ENCODE measurements around the gene ALDH2. TPM values are rescaled to one million over a fixed set of nuclear protein-coding genes. Genes with fewer than 3 reads are reported as not detected.

ALDH2 gene
- total and polyA plus RNA-seq, 10 of the 15 experiments (the other 5 are each of a cell fraction or from before 2014, with no cell fraction given), result 1.4 to 16.4 (median 8.7) TPM

DNA sequence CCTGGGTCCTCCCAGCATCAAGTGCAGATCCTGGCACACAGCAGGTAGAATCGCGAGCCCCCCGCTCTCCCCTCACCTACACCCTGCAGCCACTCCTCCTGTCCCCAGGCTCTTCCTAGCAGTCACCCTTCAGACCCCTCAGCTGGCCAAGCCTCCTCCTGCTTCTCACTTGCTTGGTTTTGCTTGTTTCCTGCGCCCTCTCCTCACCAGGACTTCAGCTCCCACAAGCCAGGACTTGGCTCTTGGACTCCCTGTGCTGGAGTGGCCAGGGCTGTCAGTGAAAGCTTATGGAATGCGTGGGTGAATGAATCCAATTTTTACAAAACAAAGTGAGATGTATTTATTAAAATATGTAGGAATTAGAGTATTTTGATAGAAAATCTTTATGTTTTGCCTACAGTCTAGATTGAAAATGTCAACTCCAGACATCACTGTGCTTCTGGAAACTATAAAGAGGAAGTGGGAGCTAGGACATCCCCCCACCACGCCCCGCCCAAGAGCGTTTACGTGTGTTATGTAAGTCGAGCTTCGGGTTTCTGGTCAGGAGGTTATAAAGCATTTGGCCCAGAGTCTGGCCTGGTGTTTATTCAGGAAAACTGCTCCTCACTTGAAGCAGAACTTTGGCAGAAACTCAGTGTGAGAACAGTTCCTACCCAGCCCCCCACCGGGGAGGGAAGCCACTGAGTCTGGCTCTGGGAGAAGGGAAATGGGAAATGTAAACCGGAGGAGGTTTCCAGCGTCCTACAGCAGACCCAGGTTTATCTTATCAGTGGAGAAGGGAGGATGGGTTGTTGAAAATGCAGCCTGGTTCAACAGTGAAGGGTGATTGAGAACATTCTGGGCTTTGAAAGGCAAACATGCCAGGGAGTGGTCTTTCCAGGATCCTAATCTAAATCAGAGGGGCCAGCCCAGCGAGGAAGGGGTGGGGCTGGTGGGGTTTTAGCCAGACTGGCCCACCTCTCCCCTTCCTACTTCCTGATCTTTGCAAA lies 8.8 kb downstream of the ALDH2 start:
- H3K9me3 ChIP-seq (replicated peaks; ENCODE audit: control insufficient read depth, insufficient read depth, low read length), result no peaks in the 10 kb centered on the region
- TSS peak; percentile 96 for BruUV-seq (replicated peaks)
- ChIA-PET POLR2A (interaction anchor here (0.6 to 4.3 kb wide), 6 partner anchors 9 to 1362 kb away, joined by 3 to 46 read pairs (median 3); partner anchors contain the start of gene ALDH2), SMC1A (ENCODE audit: uncharacterized antibody, unreplicated experiment) (interaction anchor here (0.9 to 4.2 kb wide), 8 partner anchors 9 to 39 kb away, joined by 3 to 40 read pairs (median 6); partner anchors contain the start of gene ALDH2), RAD21 (ENCODE audit: unreplicated experiment) (interaction anchor here (1.0 to 3.1 kb wide), 8 partner anchors 11 to 324 kb away, joined by 3 to 25 read pairs (median 6); no protein-coding TSS in a partner anchor), CTCF (interaction anchor here (0.6 to 3.1 kb wide), 11 partner anchors 10 to 380 kb away, joined by 3 to 16 read pairs (median 4); partner anchors contain the start of genes ACAD10 and BRAP)
- FAIRE-seq (peak; percentile 91), DNase-seq (ENCODE audit: low read depth, low spot score) (peak; percentile 70), ATAC-seq (peak; percentile 91)
- H3K79me2 ChIP-seq (ENCODE audit: control insufficient read depth, insufficient read depth, low read length), result no peaks in the 10 kb centered on the region; the same call in 1 of the 2 replicates
- peak overlapping the region; percentile 57; the same call in 1 of the 2 replicates for H3K4me3 ChIP-seq
- no peaks in the 10 kb centered on the region for H3K36me3 ChIP-seq (ENCODE audit: control insufficient read depth in 2 of 2, insufficient read depth in 2 of 2, low read length in 1 of 2)
- H3K4me2 ChIP-seq (ENCODE audit: control insufficient read depth, insufficient read depth), result peak overlapping the region; percentile 83
- no peaks in the 10 kb centered on the region for H4K20me1 ChIP-seq (ENCODE audit: control insufficient read depth, insufficient read depth)
- WGBS (ENCODE audit: insufficient coverage, insufficient replicate concordance, low lambda C conversion rate, missing lambda C conversion rate), result 13% methylated on average over 15 of the region's 15 CpGs
- H3K27me3 ChIP-seq (replicated peaks in 1 of 2; ENCODE audit: control insufficient read depth in 2 of 2, insufficient read depth in 2 of 2, low read length in 1 of 2), result no peaks in the 10 kb centered on the region
- peak overlapping the region; percentile 69 for H3K9ac ChIP-seq (ENCODE audit: control insufficient read depth, insufficient read depth, low read length)
- intact Hi-C loops (cut with micrococcal nuclease; ENCODE audit: unreplicated experiment) (no loop called here), in situ Hi-C loops (cut with MboI) (no loop called here)
- peak overlapping the region; percentile 86 for H3K27ac ChIP-seq (ENCODE audit: control insufficient read depth, insufficient read depth)
- peak overlapping the region; percentile 69 for H2AFZ ChIP-seq (ENCODE audit: control insufficient read depth, low read depth, low read length)
- peaks cover 34% of the 10 kb centered on the region for H3K4me1 ChIP-seq (ENCODE audit: control insufficient read depth, insufficient read depth, low read length)
- TF ChIP-seq EGR1 (IDR thresholded peaks at IDR 0.05; ENCODE audit: borderline replicate concordance in 1 of 2, low read depth in 2 of 2, low read length in 2 of 2), result 0 out of 3 replicates have a peak, but pooled peaks of 1 of the 2 experiments have one; percentile 2
- peak; percentile 25; the same call in 1 of the 2 replicates for TF ChIP-seq CHD2 (IDR thresholded peaks at IDR 0.05; ENCODE audit: borderline replicate concordance, low read depth, low read length)
- TF ChIP-seq STAT1 (conservative IDR thresholded peaks at IDR 0.05), result no peak
- TF ChIP-seq BCL11A (IDR thresholded peaks at IDR 0.05; ENCODE audit: low read depth, low read length), result peak; percentile 66; the same call in 1 of the 2 replicates
- TF ChIP-seq PAX5 (IDR thresholded peaks at IDR 0.05; ENCODE audit: borderline replicate concordance, low read depth, low read length), result peak; percentile 40; the same call in 1 of the 2 replicates
- TF ChIP-seq NR2F1 (conservative IDR thresholded peaks at IDR 0.05), result peak; percentile 58
- 0 out of 2 replicates have a peak, but pooled peaks have one; percentile 69 for TF ChIP-seq DPF2 (IDR thresholded peaks at IDR 0.05)
- TF ChIP-seq IRF4 (IDR thresholded peaks at IDR 0.05; ENCODE audit: low read depth, low read length), result peak; percentile 89
- 0 out of 2 replicates have a peak, but pooled peaks have one; percentile 15 for TF ChIP-seq MEF2A (IDR thresholded peaks at IDR 0.05; ENCODE audit: insufficient read depth, low read depth, low read length)
- no peak for TF ChIP-seq FOXK2 (IDR thresholded peaks at IDR 0.05)
- no peak for TF ChIP-seq TCF12 (IDR thresholded peaks at IDR 0.05; ENCODE audit: low read depth, low read length)
- peak in 1 of 2 experiments; percentile 47; a peak in 1 of 4 replicates for TF ChIP-seq BHLHE40 (IDR thresholded peaks at IDR 0.05; ENCODE audit: borderline replicate concordance in 1 of 2, low read depth in 2 of 2, low read length in 1 of 2)
- no peak for TF ChIP-seq PML (IDR thresholded peaks at IDR 0.05; ENCODE audit: low read length)
- peak; percentile 66 for TF ChIP-seq SMAD1 (IDR thresholded peaks at IDR 0.05; ENCODE audit: low read depth, partially characterized antibody)
- TF ChIP-seq, protein P1, sequence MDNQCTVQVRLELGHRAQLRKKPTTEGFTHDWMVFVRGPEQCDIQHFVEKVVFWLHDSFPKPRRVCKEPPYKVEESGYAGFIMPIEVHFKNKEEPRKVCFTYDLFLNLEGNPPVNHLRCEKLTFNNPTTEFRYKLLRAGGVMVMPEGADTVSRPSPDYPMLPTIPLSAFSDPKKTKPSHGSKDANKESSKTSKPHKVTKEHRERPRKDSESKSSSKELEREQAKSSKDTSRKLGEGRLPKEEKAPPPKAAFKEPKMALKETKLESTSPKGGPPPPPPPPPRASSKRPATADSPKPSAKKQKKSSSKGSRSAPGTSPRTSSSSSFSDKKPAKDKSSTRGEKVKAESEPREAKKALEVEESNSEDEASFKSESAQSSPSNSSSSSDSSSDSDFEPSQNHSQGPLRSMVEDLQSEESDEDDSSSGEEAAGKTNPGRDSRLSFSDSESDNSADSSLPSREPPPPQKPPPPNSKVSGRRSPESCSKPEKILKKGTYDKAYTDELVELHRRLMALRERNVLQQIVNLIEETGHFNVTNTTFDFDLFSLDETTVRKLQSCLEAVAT (IDR thresholded peaks at IDR 0.05), result 0 out of 2 replicates have a peak, but pooled peaks have one; percentile 23
- 0 out of 2 replicates have a peak, but pooled peaks have one; percentile 43 for TF ChIP-seq SMAD5 (IDR thresholded peaks at IDR 0.05; ENCODE audit: low read depth)
- TF ChIP-seq POU2F2 (IDR thresholded peaks at IDR 0.05; ENCODE audit: borderline replicate concordance, low read depth, low read length), result 0 out of 3 replicates have a peak, but pooled peaks have one; percentile 31
- peak; percentile 87 for TF ChIP-seq SKIL (IDR thresholded peaks at IDR 0.05; ENCODE audit: low read depth, poor library complexity, severe bottlenecking)
- TF ChIP-seq ATF7 (IDR thresholded peaks at IDR 0.05; ENCODE audit: low read depth), result peak; percentile 43; the same call in 1 of the 2 replicates

Measured in GM12878 (cell line).